AG09319 (cell line): Measurements from ENCODE around the gene YPEL5.

ENCODE experiments used
- DNase-seq: peaks from one replicate; pipeline ENCODE4 v3.0.0-alpha.2; 2010; ENCODE audit warnings: low read depth; ENCODE audit errors: extremely low read depth
- CTCF ChIP-seq: IDR thresholded peaks from 2 replicates; pipeline ENCODE4 v1.5.1; 2011; ENCODE audit warnings: low read depth, mild to moderate bottlenecking, inconsistent platforms, low read length, moderate library complexity

Gene YPEL5

GRCh38 chr2:30115981-30116285 lies 30.9 kb upstream of the YPEL5 start:
- no peak for DNase-seq
- TF ChIP-seq CTCF, result no peak

GRCh38 chr2:30122362-30122761 lies 24.4 kb upstream of the YPEL5 start:
- DNase-seq, result no peak
- no peak for TF ChIP-seq CTCF

GRCh38 chr2:30127016-30127893 lies 19.6 kb upstream of the YPEL5 start:
- no peak for DNase-seq
- no peak for TF ChIP-seq CTCF

GRCh38 chr2:30134582-30134981 lies 12.2 kb upstream of the YPEL5 start:
- TF ChIP-seq CTCF, result no peak
- DNase-seq, result no peak

GRCh38 chr2:30135541-30135940 lies 11.3 kb upstream of the YPEL5 start:
- no peak for DNase-seq
- no peak for TF ChIP-seq CTCF

- TF ChIP-seq CTCF, result no peak
- no peak for DNase-seq
Measured at GRCh38 chr2:30136764-30137444, 9.9 kb upstream of the YPEL5 start.

GRCh38 chr2:30139131-30139870 lies 7.5 kb upstream of the YPEL5 start:
- TF ChIP-seq CTCF, result no peak
- DNase-seq, result no peak
